ENCODE measurements around the gene TGFBR2.

The TGFBR2 gene

DNA sequence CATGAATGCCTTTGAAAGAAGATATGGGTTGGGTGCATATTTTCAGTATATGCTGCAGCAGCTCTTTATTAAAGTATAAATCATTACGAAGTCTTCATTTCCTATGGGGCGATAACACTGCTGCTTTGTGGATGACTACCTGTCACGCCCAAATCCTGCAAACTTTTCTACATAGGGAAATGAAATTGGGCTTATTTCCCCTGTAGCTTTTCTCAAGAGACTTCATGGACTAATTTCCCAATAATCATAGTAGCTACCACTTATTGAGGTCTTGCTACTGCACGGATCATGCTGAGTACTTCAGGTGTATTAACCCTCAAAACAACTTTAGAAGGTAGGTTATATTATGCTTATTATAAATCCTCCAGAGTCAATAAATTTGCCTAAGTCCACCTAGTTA is 8.0 kb downstream of the TGFBR2 start:
- TF ChIP-seq, protein P1, sequence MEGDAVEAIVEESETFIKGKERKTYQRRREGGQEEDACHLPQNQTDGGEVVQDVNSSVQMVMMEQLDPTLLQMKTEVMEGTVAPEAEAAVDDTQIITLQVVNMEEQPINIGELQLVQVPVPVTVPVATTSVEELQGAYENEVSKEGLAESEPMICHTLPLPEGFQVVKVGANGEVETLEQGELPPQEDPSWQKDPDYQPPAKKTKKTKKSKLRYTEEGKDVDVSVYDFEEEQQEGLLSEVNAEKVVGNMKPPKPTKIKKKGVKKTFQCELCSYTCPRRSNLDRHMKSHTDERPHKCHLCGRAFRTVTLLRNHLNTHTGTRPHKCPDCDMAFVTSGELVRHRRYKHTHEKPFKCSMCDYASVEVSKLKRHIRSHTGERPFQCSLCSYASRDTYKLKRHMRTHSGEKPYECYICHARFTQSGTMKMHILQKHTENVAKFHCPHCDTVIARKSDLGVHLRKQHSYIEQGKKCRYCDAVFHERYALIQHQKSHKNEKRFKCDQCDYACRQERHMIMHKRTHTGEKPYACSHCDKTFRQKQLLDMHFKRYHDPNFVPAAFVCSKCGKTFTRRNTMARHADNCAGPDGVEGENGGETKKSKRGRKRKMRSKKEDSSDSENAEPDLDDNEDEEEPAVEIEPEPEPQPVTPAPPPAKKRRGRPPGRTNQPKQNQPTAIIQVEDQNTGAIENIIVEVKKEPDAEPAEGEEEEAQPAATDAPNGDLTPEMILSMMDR (conservative IDR thresholded peaks at IDR 0.05; ENCODE audit: low read depth, low read length), result no peak
- H3K79me2 ChIP-seq (ENCODE audit: insufficient read depth, low read depth), result no peaks in the 10 kb centered on the region
- no peaks in the 10 kb centered on the region for H3K4me1 ChIP-seq (ENCODE audit: low read depth, poor library complexity, severe bottlenecking)
- H3K27ac ChIP-seq, result no peak overlapping the region
- H3K9ac ChIP-seq, result no peak overlapping the region
- no peak overlapping the region for H3K4me2 ChIP-seq
- H3K27me3 ChIP-seq (ENCODE audit: insufficient read depth, low read depth), result no peaks in the 10 kb centered on the region
- H3K4me3 ChIP-seq (IDR thresholded peaks at IDR 0.05; ENCODE audit: insufficient read depth, low read depth, low read length), result no peak overlapping the region
- H3K36me3 ChIP-seq (ENCODE audit: insufficient read depth), result no peaks in the 10 kb centered on the region
- no peaks in the 10 kb centered on the region for H4K20me1 ChIP-seq (ENCODE audit: insufficient read depth)
- no peak overlapping the region for H2AFZ ChIP-seq (ENCODE audit: low read depth)

DNA sequence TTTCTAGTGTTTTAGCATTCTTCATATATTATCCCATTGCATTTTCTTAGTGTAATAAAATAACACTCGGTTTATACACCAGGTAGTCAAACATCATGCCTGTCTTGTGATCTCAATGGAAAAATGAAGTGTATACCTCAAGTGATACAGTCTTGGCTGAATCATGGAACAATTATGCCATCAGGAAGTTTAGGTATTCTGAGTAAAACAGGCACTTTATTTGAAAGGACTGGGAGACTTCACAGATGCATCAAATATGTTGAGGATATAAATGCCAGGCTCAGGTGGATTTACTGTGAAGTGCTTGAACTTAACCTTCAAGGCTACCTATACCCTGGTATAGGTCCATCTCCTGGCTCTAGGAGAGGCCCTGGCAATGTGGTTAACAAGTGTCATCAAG is 8.5 kb downstream of the TGFBR2 start:
- Histone ChIP-seq H3K4me1 (ENCODE audit: low read depth, poor library complexity, severe bottlenecking) (no peaks in the 10 kb centered on the region), H3K27me3 (ENCODE audit: insufficient read depth, low read depth) (no peaks in the 10 kb centered on the region), H3K36me3 (ENCODE audit: insufficient read depth) (no peaks in the 10 kb centered on the region), H3K79me2 (ENCODE audit: insufficient read depth, low read depth) (no peaks in the 10 kb centered on the region), H3K4me2 (no peak overlapping the region), H3K27ac (no peak overlapping the region), H3K9ac (no peak overlapping the region), H4K20me1 (ENCODE audit: insufficient read depth) (no peaks in the 10 kb centered on the region), H2AFZ (ENCODE audit: low read depth) (no peak overlapping the region), H3K4me3 (IDR thresholded peaks at IDR 0.05; ENCODE audit: insufficient read depth, low read depth, low read length) (no peak overlapping the region)
- TF ChIP-seq, protein P1 (conservative IDR thresholded peaks at IDR 0.05; ENCODE audit: low read depth, low read length), result no peak

- Histone ChIP-seq H3K27ac (no peak overlapping the region), H3K4me2 (no peak overlapping the region), H3K27me3 (ENCODE audit: insufficient read depth, low read depth) (no peaks in the 10 kb centered on the region), H2AFZ (ENCODE audit: low read depth) (no peak overlapping the region), H4K20me1 (ENCODE audit: insufficient read depth) (no peaks in the 10 kb centered on the region), H3K36me3 (ENCODE audit: insufficient read depth) (no peaks in the 10 kb centered on the region), H3K4me1 (ENCODE audit: low read depth, poor library complexity, severe bottlenecking) (no peaks in the 10 kb centered on the region), H3K4me3 (IDR thresholded peaks at IDR 0.05; ENCODE audit: insufficient read depth, low read depth, low read length) (no peak overlapping the region), H3K79me2 (ENCODE audit: insufficient read depth, low read depth) (no peaks in the 10 kb centered on the region), H3K9ac (no peak overlapping the region)
- TF ChIP-seq, protein P1 (conservative IDR thresholded peaks at IDR 0.05; ENCODE audit: low read depth, low read length), result no peak
These were observed 9.4 kb downstream of the TGFBR2 start for GRCh38 chr3:30615615-30616346.

DNA sequence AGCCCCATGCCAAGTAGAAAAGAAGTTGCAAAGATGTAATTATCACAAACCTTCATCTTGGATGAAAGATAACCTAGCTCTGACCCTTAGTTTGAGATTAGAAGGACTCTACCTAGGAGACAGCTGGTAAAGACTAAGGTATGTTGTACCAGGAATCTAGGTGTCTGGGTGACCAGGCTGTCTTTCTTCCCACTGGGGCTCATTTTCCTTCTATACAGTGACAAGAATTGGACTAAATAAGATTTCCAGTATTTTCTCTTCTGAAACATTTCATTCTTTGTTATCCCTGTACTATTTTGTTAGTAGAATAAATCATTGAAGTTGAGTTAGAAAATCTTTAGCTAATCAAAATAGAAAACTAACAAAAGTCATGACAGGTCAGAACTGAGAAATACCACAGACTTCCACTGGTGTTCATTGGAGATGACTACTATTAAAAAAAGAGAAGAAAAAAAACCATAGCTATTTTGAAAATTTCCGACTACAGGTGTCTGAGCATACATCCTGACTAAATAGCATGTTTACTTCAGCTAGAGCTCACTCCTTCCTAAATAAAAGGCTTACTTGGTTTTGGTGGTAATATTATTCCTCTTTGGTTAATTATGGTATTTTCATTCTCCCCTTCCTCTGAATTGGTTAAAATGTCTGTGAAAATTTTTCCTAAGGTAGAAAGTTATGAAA is 10.1 kb downstream of the TGFBR2 start:
- Histone ChIP-seq H4K20me1 (ENCODE audit: insufficient read depth) (no peaks in the 10 kb centered on the region), H3K27me3 (ENCODE audit: insufficient read depth, low read depth) (no peaks in the 10 kb centered on the region), H3K27ac (no peak overlapping the region), H3K36me3 (ENCODE audit: insufficient read depth) (no peaks in the 10 kb centered on the region), H3K4me2 (no peak overlapping the region), H3K4me3 (IDR thresholded peaks at IDR 0.05; ENCODE audit: insufficient read depth, low read depth, low read length) (no peak overlapping the region), H2AFZ (ENCODE audit: low read depth) (no peak overlapping the region), H3K4me1 (ENCODE audit: low read depth, poor library complexity, severe bottlenecking) (peaks cover 3% of the 10 kb centered on the region), H3K79me2 (ENCODE audit: insufficient read depth, low read depth) (no peaks in the 10 kb centered on the region), H3K9ac (no peak overlapping the region)
- TF ChIP-seq, protein P1 (conservative IDR thresholded peaks at IDR 0.05; ENCODE audit: low read depth, low read length), result no peak
